GM12865 (cell line): Measurements from ENCODE around the gene JPH3.
"Not testable (repeated sequence)": the region's sequence is repeated elsewhere in the genome, so short reads cannot be mapped to it uniquely, and the experiment has no call there.

Experiments used
- DNase-seq: peaks from one replicate; pipeline ENCODE4 v3.0.0; 2010; ENCODE audit warnings: low read depth
- H3K4me3 ChIP-seq: 2 replicates; pipeline ENCODE4 v1.5.1; 2011; ENCODE audit warnings: mild to moderate bottlenecking, low read depth, low read length, control low read depth
- CTCF ChIP-seq: IDR thresholded peaks from 2 replicates; pipeline ENCODE4 v1.5.1; 2011; ENCODE audit warnings: low read length, control low read depth, low read depth, inconsistent platforms; ENCODE audit not compliant: insufficient read depth; ENCODE audit errors: missing control alignments

The JPH3 gene

GRCh38 chr16:87575027-87575804 is 27.1 kb upstream of the JPH3 start:
- no peak overlapping the region for H3K4me3 ChIP-seq
- no peak for DNase-seq
- no peak for TF ChIP-seq CTCF

- H3K4me3 ChIP-seq = no peak overlapping the region
- DNase-seq = no peak
- TF ChIP-seq CTCF = no peak
Observed at GRCh38 chr16:87576171-87576570, 26.1 kb upstream of the JPH3 start.

- not testable (repeated sequence) for H3K4me3 ChIP-seq, DNase-seq
Observed at GRCh38 chr16:87578142-87578930, 24.0 kb upstream of the JPH3 start.

GRCh38 chr16:87579691-87580090 is 22.6 kb upstream of the JPH3 start:
- no peak overlapping the region for H3K4me3 ChIP-seq
- DNase-seq = no peak

GRCh38 chr16:87580855-87581261 is 21.4 kb upstream of the JPH3 start:
- no peak for DNase-seq
- no peak for TF ChIP-seq CTCF
- H3K4me3 ChIP-seq = no peak overlapping the region

More at GRCh38 chr16:87579691-87580090, 22.6 kb upstream of the JPH3 start:
- TF ChIP-seq CTCF = no peak

GRCh38 chr16:87581857-87582215 is 20.5 kb upstream of the JPH3 start:
- no peak overlapping the region for H3K4me3 ChIP-seq
- no peak for DNase-seq
- no peak for TF ChIP-seq CTCF

GRCh38 chr16:87582216-87582965 is 19.9 kb upstream of the JPH3 start:
- TF ChIP-seq CTCF = no peak
- DNase-seq = no peak
- no peak overlapping the region for H3K4me3 ChIP-seq
